Dermis blood vessel endothelial cell (primary cell): ENCODE measurements around the gene CLDN5. TPM values are rescaled to one million over a fixed set of nuclear protein-coding genes. Genes with fewer than 3 reads are reported as not detected.

Experiments
- DNase-seq: peaks from one replicate; pipeline ENCODE4 v3.0.0; 2010
- total RNA-seq: library from RNA; depleted of rRNA; stranded (reverse); fragments of >200 nt; gene quantifications from 2 replicates; pipeline ENCODE4 v1.2.3, GENCODE V29; 2014

The CLDN5 gene
- total RNA-seq, 1 donor from 2014 or later, result 2,150 TPM

GRCh38 chr22:19520566-19521305 lies 3.5 kb downstream of the CLDN5 start:
- DNase-seq, result peak; percentile 22

GRCh38 chr22:19520007-19520406 lies 4.2 kb downstream of the CLDN5 start:
- no peak for DNase-seq

DNA sequence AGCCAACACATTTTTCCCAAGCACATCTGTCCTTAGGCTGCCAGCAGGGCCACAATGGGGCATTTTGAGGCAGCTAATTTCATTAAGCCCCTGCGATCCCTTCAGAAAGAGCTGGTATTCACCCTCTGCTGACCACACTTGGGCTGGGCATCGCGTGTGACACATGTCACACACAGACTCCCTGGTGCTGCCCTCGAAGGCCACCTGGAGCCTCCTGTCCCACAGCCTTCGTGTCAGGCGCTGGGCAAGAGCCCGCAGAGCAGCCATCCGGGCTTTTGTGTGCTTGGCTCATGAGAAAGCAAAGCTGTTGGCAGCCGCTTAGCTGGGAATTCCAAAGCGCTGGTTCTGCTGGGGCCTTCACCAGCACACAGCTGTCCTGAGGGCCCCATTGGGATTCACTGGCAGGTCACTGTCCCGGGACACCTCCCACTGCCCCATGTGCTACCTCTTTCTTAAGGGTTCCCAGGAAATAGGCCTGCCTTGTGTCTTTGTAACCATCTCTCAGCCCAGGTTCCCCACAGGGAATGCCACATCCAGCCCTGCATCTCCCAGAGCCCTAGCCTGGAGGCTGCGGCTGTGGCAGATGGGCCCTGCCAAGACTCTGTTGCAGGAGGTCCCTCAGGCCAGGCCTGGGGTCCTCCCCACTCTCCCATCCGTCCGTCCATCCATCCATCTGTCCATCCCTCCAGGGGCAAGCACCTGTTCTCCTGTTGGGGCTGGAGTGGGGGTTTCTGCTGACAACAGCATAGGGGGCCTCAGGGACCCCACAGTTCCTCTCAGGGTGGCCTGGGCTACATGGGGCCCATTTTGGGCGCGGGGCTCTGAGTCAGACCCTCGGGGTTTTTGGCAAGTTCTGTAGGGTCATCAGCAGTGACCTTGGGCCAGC lies 4.9 kb downstream of the CLDN5 start:
- DNase-seq, result peak; percentile 21

- no peak for DNase-seq
These were observed 5.6 kb downstream of the CLDN5 start for GRCh38 chr22:19518635-19519034.

DNA sequence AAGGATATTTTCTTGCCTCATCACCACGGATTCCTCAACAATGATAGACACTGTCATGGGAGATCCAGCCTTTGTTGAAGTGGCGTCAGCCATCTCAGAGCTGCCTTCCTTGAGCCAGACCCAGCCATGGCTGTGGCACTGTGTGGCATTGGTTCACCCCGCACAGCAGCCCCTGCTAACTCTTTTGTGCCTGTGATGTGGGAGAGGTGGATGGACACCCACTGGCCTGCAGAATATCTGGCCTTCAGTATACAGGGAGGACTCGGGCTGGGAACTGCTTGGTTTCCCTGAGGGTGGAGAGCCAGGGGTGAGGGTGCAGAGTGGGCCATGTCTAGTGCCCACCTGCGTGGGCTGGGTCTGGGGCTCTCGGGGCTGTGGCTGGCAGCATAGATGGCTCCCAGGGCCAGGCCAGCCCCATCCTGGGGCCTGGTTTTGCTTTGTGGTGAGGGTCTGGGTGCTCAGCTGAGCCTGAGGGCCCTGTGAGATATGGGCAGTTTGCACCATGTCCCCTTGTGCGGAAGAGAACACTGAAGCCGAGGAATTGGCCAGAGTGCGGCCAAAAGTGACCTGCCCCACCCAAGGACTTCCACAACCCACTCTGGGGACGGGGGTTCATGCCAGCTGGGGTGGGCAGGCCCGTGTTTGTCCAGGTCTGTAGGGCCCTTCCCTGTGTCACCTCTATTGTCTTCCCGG lies 6.1 kb downstream of the CLDN5 start:
- no peak for DNase-seq

DNA sequence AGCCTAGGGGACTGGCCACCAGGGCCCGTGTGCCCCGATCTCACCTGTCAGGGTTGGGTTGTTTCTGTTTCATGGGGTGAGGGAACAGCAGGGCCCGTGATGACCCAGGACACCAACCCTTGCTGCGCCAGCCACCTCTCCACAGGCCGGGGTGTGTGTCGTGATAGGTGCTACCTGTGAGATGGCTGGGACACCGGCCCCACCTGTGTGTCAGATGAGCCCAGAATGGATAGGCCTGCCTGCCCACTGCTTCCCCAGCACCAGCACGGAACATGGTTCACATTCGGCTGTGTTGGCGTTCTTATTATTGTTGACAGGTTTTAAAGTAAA lies 7.1 kb downstream of the CLDN5 start:
- DNase-seq, result no peak

DNA sequence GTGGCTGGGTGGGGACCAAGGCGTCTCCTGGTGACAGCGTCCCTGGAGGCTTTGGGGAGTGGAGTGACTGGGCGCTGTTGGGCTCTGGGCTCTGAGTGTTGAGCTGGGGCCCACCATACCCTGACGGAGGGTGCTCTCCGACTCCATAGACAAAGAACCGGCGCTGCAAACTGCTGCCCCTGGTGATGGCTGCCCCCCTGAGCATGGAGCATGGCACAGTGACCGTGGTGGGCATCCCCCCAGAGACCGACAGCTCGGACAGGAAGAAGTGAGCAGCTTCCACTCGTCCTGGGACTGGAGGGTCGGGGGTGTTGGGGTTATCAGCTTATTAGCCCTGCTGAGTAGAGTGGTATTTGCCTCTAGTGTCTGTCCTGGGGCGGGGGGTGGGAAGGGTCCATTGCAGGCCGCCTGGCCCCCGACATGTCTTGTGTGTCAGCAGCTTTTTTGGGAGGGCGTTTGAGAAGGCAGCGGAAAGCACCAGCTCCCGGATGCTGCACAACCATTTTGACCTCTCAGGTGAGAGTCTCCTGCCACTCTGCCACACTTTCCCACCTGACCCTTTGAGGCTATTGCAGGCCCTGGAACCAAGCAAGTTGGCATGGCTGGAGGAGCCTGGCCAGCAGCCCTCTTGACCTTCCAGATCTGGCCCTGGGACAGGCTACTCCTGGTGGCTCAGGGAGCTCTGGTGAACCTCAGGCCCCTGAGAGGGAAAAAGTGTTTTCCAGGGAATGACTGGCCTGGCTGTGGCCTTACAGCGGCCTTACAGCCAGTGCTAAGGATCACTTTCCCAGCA lies 7.6 kb downstream of the CLDN5 start:
- DNase-seq, result no peak

DNA sequence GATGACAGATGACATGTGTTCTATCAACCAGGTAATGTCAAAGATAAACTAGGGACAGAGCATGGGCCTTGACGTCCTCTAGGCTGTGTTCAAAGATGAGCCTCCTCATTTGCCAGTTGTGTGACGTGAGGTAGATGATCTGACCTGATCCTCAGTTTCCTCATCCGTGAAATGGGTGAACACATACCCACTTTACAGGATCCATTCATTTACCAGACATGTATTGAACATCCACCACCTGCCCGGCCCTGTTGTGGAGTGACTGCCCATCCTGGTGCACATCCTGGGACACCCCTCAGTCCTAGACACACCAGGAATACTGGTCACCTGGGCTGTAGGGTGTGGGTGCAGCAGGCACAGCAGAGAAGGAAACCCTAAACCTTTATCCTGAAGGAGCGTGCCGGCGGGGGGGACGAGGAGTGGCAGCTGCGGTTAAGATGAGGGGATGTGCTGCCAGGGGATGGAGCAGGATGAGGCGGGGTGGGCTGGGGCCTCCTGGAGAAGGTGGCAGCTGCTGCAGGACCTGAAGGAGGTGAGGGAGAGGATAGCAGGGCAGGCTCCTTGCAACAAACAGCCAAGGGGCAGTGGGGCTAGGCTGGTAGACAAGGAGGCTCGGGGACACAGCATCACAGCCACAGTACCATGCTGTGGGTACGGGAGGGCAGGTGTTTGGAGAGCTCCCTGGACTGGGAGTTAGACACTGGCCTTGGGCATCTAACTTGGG lies 8.4 kb downstream of the CLDN5 start:
- no peak for DNase-seq

DNA sequence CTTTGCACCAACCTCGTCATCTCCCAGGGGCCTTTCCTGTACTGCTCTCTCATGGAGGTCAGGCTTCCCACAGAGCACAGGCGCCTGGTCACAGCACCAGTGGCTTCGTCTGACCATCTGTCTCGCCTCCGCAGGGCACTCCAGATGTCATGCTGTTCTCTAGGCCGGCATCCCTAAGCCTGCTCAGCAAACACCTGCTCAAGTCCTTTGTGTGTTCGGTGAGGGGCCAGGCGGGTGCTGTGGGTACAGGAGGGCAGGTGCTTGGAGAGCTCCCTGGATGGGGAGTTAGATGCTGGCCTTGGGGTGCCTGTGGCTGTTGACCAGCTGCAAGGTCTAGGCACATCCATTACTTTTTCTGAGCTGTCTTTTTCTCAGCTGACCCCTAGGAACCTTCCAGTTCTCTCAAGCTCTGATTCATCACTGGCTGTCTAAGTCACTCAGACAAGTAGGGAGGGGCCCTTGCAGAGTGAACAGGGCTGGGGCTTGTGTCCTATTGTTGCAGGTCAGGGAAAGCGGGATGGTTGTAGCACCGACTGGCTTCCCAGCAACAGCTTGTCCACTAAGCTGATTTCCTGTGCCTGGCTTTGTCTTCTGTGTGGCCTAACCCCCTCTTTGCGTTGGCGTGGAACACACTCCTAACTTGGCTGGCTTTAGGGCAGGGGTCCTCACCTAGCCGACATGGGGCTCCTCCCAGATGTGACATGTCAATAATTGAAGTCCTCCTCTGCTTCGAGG lies 9.2 kb downstream of the CLDN5 start:
- peak; percentile 37 for DNase-seq

DNA sequence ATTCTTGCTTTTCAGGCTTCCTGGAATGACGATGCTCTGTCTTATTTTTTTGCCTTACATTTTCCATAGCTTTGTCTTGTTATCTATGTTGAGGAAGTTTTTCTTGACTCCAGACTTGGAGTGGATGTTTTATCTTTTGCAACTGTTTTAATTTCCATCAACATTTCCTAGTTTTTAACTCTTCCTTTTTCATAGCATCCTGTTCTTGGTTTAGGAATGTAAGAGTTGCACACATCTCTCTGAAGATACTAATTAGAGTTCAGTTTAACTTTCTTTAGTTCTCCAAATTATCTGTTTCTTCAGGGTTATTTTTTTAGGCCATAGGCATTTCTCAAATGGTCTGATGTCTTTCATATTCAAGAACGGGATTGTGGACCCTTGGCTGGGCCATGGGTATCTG lies 10.4 kb downstream of the CLDN5 start:
- no peak for DNase-seq

- no peak for DNase-seq
These were observed 13.3 kb downstream of the CLDN5 start for GRCh38 chr22:19510919-19511341.

DNA sequence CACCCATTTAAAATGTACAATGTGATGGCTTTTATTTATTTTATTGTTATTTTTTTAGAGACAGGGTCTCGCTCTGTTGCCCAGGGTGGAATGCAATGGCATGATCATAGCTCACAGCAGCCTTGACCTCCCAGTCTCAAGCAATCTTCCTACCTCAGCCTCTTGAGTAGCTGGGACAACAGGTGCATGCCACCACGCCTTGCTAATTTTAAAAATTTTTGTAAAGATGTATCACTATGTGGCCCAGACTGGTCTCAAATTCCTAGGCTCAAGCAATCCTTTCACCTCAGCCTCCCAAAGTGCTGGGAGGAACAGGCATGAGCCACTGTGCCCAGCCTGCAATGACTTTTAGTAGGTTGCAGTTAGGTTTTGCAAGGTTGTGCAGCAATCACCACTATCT lies 14.3 kb downstream of the CLDN5 start:
- no peak for DNase-seq

- no peak for DNase-seq
These were observed 15.0 kb downstream of the CLDN5 start for GRCh38 chr22:19509191-19509590.

GRCh38 chr22:19508024-19508776 lies 16.0 kb downstream of the CLDN5 start:
- DNase-seq, result no peak

DNA sequence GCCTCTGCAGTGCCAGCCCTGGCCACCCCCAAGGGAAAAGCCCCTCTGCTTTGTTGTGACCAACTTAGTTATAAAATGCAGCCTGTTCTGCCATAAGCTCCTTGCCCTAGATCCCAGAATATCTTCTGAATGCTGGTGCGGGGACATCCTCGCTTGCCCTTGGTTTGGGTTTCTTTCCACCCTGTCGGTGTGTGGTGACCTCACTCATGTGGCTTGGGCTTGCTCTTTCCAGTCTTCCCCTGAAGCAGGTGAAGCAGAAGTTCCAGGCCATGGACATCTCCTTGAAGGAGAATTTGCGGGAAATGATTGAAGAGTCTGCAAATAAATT lies 16.7 kb downstream of the CLDN5 start:
- no peak for DNase-seq

GRCh38 chr22:19506212-19506611 lies 18.0 kb downstream of the CLDN5 start:
- no peak for DNase-seq

DNA sequence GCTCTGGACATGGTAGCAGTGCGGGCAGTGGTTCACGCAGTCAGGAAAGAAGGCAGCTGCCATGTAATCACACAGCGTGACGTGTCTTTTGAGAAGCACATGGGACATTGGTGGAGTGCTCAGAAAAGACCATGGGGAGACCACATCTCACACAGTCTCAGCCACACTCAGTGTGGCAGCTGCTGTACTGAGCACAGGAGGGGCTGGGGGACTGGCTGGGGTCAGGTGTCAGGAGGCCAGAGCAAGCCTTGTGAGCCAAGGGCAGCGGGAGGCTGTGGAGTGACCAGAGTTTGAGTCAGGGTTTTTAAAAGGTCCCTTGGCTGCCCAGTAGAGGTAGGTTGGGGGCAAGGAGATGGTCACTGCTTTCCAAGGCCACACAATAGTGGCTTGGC lies 18.5 kb downstream of the CLDN5 start:
- no peak for DNase-seq

- DNase-seq, result no peak
These were observed 19.1 kb downstream of the CLDN5 start for GRCh38 chr22:19504900-19505734.

DNA sequence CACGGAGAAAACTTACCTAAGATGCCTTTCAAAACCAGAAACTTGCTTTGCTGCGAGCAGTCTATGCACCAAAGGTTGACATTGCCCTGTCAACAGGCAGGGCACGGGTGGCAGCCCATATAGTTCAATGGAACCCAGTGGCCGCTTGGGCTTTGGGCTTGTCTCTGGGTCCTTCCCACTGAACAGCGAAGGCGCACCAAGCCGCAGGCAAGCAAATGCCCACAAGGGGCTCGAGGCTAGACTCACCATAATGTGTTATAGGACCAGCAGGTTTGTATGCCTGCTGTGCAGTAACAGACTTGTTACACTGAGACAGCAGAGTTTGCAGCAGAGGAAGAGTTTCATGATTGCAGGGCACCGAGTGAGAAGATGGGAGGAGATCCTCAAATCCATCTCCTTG lies 20.3 kb downstream of the CLDN5 start:
- no peak for DNase-seq

- no peak for DNase-seq
These were observed 20.8 kb downstream of the CLDN5 start for GRCh38 chr22:19503367-19503766.
